ENCODE measurements around the gene BANF1. TPM values are rescaled to one million over a fixed set of nuclear protein-coding genes. Genes with fewer than 3 reads are reported as not detected.

Gene BANF1
- total RNA-seq, 1 donor from 2014 or later: 163 TPM

GRCh38 chr11:65958774-65959420, 43.4 kb upstream of the BANF1 start:
- no peak for DNase-seq (ENCODE audit: low spot score)
- TF ChIP-seq CTCF (IDR thresholded peaks at IDR 0.05; ENCODE audit: unreplicated experiment): no peak
- Mint-ChIP-seq H3K9me3 (ENCODE audit: unreplicated experiment) (no peaks in the 10 kb centered on the region), H3K4me3 (ENCODE audit: unreplicated experiment) (no peak overlapping the region), H3K27ac (ENCODE audit: unreplicated experiment) (no peak overlapping the region), H3K27me3 (ENCODE audit: unreplicated experiment) (peaks cover 12% of the 10 kb centered on the region), H3K4me1 (ENCODE audit: unreplicated experiment) (peaks cover 23% of the 10 kb centered on the region), H3K36me3 (ENCODE audit: low read depth, unreplicated experiment) (peaks cover 5% of the 10 kb centered on the region)

DNA sequence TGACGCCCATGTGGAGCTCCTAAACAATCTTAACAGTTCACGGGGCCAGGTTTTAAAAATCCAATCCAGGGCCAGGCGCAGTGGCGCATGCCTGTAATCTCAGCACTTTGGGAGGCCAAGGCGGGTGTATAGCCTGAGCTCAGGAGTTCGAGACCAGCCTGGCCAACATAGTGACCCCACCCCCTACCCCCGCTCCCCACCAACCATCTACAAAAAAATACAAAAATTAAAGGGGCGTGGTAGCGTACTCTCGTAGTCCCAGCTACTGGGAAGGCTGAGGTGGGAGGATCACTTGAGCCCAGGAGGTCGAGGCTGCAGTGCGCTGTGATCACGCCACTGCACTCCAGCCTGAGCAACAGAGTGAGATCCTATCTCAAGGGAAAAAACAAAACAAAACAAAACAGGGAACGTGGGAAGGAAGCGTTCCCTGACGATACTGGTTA, 41.5 kb upstream of the BANF1 start:
- no peak for TF ChIP-seq CTCF (IDR thresholded peaks at IDR 0.05; ENCODE audit: unreplicated experiment)
- H3K4me3 Mint-ChIP-seq (ENCODE audit: unreplicated experiment): peak overlapping the region; percentile 97
- peaks cover 12% of the 10 kb centered on the region for H3K36me3 Mint-ChIP-seq (ENCODE audit: low read depth, unreplicated experiment)
- H3K27me3 Mint-ChIP-seq (ENCODE audit: unreplicated experiment): peaks cover 14% of the 10 kb centered on the region
- H3K9me3 Mint-ChIP-seq (ENCODE audit: unreplicated experiment): no peaks in the 10 kb centered on the region
- H3K27ac Mint-ChIP-seq (ENCODE audit: unreplicated experiment): peak overlapping the region; percentile 97
- H3K4me1 Mint-ChIP-seq (ENCODE audit: unreplicated experiment): peaks cover 23% of the 10 kb centered on the region
- no peak for DNase-seq (ENCODE audit: low spot score)

DNA sequence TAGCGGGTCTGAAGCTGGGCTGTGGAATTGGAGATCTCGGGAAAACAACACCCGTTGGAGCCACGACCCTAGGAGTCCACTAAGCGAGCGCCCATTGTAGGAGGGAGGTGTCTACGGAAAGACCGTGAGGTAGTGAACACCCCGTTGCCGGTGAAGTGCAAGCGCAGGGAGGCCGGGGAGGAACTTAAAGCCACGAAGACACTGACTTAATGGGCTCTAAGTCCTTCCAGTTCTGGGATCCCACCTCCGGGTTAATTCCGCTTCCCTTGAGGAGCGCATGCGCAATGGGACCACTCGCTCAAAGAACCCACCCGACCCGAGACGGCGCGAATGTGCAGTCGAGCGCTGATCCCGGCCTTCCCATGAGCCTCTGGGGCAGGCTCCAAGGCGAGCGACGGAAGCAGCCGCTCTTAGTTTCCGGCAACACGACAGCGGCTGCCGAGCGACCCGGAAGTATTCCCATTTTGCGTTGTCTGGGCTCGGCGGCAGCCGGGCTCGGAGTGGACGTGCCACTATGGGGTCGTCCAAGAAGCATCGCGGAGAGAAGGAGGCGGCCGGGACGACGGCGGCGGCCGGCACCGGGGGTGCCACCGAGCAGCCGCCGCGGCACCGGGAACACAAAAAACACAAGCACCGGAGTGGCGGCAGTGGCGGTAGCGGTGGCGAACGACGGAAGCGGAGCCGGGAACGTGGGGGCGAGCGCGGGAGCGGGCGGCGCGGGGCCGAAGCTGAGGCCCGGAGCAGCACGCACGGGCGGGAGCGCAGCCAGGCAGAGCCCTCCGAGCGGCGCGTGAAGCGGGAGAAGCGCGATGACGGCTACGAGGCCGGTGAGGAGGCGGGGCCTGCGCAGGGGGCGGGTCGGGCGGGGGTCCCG, 40.8 kb upstream of the BANF1 start, which contains the start of gene SART1:
Gene SART1, plus strand, starts transcription at position 468 of the 874 bp plus-strand sequence. Its CDS starts 47 bp downstream, at position 515.
- peak within 1 kb of the TSS; percentile 97 for H3K27ac Mint-ChIP-seq (ENCODE audit: unreplicated experiment)
- peak within 1 kb of the TSS; percentile 97 for H3K4me3 Mint-ChIP-seq (ENCODE audit: unreplicated experiment)
- peak; percentile 93 for DNase-seq (ENCODE audit: low spot score)
- H3K9me3 Mint-ChIP-seq (ENCODE audit: unreplicated experiment): no peaks in the 10 kb centered on the region
- no peak for TF ChIP-seq CTCF (IDR thresholded peaks at IDR 0.05; ENCODE audit: unreplicated experiment)
- peaks cover 23% of the 10 kb centered on the region for H3K4me1 Mint-ChIP-seq (ENCODE audit: unreplicated experiment)
- peaks cover 17% of the 10 kb centered on the region for H3K36me3 Mint-ChIP-seq (ENCODE audit: low read depth, unreplicated experiment)
- peaks cover 16% of the 10 kb centered on the region for H3K27me3 Mint-ChIP-seq (ENCODE audit: unreplicated experiment)

GRCh38 chr11:65962141-65962564, 40.1 kb upstream of the BANF1 start:
- Mint-ChIP-seq H3K9me3 (ENCODE audit: unreplicated experiment) (no peaks in the 10 kb centered on the region), H3K27me3 (ENCODE audit: unreplicated experiment) (peaks cover 16% of the 10 kb centered on the region), H3K4me1 (ENCODE audit: unreplicated experiment) (peaks cover 23% of the 10 kb centered on the region), H3K36me3 (ENCODE audit: low read depth, unreplicated experiment) (peaks cover 23% of the 10 kb centered on the region), H3K4me3 (ENCODE audit: unreplicated experiment) (peak overlapping the region; percentile 85), H3K27ac (ENCODE audit: unreplicated experiment) (peak overlapping the region; percentile 68)
- TF ChIP-seq CTCF (IDR thresholded peaks at IDR 0.05; ENCODE audit: unreplicated experiment): no peak
- no peak for DNase-seq (ENCODE audit: low spot score)
